ENCODE results near the gene CHMP2A. TPM values are rescaled to one million over a fixed set of nuclear protein-coding genes. Genes with fewer than 3 reads are reported as not detected.

CHMP2A gene
- total RNA-seq, 1 donor from 2014 or later, result 49.3 TPM

- DNase-seq, result peak; percentile 55
These were observed 16.4 kb downstream of the CHMP2A start for GRCh38 chr19:58538257-58539168.

- no peak for DNase-seq
These were observed 17.8 kb downstream of the CHMP2A start for GRCh38 chr19:58536852-58537798.

GRCh38 chr19:58535857-58536256 lies 19.0 kb downstream of the CHMP2A start:
- DNase-seq, result no peak

GRCh38 chr19:58531034-58531840 lies 23.7 kb downstream of the CHMP2A start:
- no peak for DNase-seq

- DNase-seq, result no peak
These were observed 25.5 kb downstream of the CHMP2A start for GRCh38 chr19:58529405-58529804.

- DNase-seq, result no peak
These were observed 32.2 kb downstream of the CHMP2A start for GRCh38 chr19:58522709-58523108.

- DNase-seq, result no peak
These were observed 33.3 kb downstream of the CHMP2A start for GRCh38 chr19:58521651-58522050.

- DNase-seq, result no peak
These were observed 34.7 kb downstream of the CHMP2A start for GRCh38 chr19:58520257-58520599.

- DNase-seq, result peak; percentile 96
These were observed 35.3 kb downstream of the CHMP2A start, which contains the start of gene ZBTB45 for GRCh38 chr19:58519355-58520256. ZBTB45 (minus strand) TSS chr19:58519810; CDS start chr19:58517673, 2,137 bp downstream.

GRCh38 chr19:58519087-58519354 lies 35.9 kb downstream of the CHMP2A start:
- peak; percentile 62 for DNase-seq

GRCh38 chr19:58518256-58519086 lies 36.4 kb downstream of the CHMP2A start:
- DNase-seq, result no peak

GRCh38 chr19:58516964-58517833 lies 37.7 kb downstream of the CHMP2A start:
- no peak for DNase-seq

GRCh38 chr19:58516246-58516836 lies 38.6 kb downstream of the CHMP2A start:
- no peak for DNase-seq

- no peak for DNase-seq
These were observed 39.6 kb downstream of the CHMP2A start for GRCh38 chr19:58515259-58515658.

- DNase-seq, result no peak
These were observed 40.3 kb downstream of the CHMP2A start for GRCh38 chr19:58514564-58515022.

GRCh38 chr19:58513694-58514563 lies 41.0 kb downstream of the CHMP2A start:
- DNase-seq, result peak; percentile 67

- no peak for DNase-seq
These were observed 41.7 kb downstream of the CHMP2A start for GRCh38 chr19:58513213-58513693.
